ENCODE results near the gene TTC7B.

TTC7B gene

GRCh38 chr14:90495357-90496276 lies 320.6 kb downstream of the TTC7B start:
- peak in 3 of 56 donors; percentile 9 to 28 (median 14) for DNase-seq

GRCh38 chr14:90491911-90492531 lies 324.2 kb downstream of the TTC7B start:
- DNase-seq: peak in 4 of 56 donors; percentile 18 to 54 (median 29)

- peak in 51 of 56 donors; percentile 19 to 88 (median 69) for DNase-seq
Measured at GRCh38 chr14:90491221-90491885, 324.9 kb downstream of the TTC7B start.

- no peak for DNase-seq
Measured at GRCh38 chr14:90490720-90491050, 325.5 kb downstream of the TTC7B start.

GRCh38 chr14:90489916-90490719 lies 326.1 kb downstream of the TTC7B start:
- DNase-seq: peak in 6 of 56 donors; percentile 20 to 38 (median 24)

GRCh38 chr14:90489306-90489705 lies 326.9 kb downstream of the TTC7B start:
- no peak for DNase-seq

GRCh38 chr14:90488256-90488655 lies 328.0 kb downstream of the TTC7B start:
- DNase-seq: no peak

- no peak for DNase-seq
Measured at GRCh38 chr14:90487462-90487861, 328.8 kb downstream of the TTC7B start.

GRCh38 chr14:90487031-90487430 lies 329.2 kb downstream of the TTC7B start:
- DNase-seq: peak in 14 of 56 donors; percentile 19 to 55 (median 36)

GRCh38 chr14:90484291-90484690 lies 331.9 kb downstream of the TTC7B start:
- DNase-seq: no peak

- no peak for DNase-seq
Measured at GRCh38 chr14:90483571-90483974, 332.7 kb downstream of the TTC7B start.

- no peak for DNase-seq
Measured at GRCh38 chr14:90483117-90483516, 333.1 kb downstream of the TTC7B start.

GRCh38 chr14:90475298-90475697 lies 340.9 kb downstream of the TTC7B start:
- DNase-seq: no peak

All from amygdala (tissue), 56 donors.